ENCODE measurements around the gene SART3.
"Not testable (repeated sequence)": the region's sequence is repeated elsewhere in the genome, so short reads cannot be mapped to it uniquely, and the experiment has no call there.

Gene SART3

GRCh38 chr12:108518716-108519496 is 42.1 kb downstream of the SART3 start:
- DNase-seq, result no peak

- DNase-seq, result no peak
These were observed 42.8 kb downstream of the SART3 start for GRCh38 chr12:108518101-108518715.

DNA sequence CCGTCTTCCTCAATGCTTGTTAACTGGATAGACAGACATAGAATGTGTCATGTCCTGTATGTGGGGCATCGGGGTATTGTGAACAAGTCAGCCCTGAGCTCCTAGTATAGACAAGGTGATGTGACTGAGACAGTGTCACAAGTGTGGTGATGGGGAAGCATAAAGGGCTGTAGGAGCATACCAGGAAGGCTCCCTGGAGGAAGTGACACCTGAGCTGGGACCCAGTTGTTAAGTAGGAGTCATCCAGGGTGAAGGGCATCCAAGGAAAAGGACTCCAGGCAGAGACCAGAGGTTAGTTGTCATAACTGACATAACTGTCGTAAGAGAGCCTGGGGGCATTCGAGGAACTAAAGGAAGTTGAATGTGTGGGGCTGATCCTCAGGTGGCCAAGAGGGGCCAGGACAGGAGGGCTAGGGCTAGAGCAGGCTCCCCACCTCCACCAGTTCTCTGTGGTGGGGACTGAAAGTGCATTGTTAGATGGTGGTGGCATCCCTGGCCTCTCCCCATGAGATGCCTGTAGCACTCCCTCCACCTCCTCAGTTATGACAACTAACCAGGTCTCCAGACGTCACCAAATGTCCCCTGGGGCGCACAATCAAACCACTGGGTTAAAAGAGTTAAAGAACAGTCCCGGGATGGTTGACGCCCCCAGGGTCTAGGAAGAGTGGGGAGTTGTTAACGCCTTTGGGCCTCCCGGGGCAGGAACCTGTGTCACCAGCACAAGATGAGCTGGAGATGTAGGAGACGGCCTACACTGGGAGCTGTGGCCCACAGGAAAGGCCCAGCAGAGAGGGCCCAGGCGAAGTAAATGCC is 43.5 kb downstream of the SART3 start:
- DNase-seq, result no peak

DNA sequence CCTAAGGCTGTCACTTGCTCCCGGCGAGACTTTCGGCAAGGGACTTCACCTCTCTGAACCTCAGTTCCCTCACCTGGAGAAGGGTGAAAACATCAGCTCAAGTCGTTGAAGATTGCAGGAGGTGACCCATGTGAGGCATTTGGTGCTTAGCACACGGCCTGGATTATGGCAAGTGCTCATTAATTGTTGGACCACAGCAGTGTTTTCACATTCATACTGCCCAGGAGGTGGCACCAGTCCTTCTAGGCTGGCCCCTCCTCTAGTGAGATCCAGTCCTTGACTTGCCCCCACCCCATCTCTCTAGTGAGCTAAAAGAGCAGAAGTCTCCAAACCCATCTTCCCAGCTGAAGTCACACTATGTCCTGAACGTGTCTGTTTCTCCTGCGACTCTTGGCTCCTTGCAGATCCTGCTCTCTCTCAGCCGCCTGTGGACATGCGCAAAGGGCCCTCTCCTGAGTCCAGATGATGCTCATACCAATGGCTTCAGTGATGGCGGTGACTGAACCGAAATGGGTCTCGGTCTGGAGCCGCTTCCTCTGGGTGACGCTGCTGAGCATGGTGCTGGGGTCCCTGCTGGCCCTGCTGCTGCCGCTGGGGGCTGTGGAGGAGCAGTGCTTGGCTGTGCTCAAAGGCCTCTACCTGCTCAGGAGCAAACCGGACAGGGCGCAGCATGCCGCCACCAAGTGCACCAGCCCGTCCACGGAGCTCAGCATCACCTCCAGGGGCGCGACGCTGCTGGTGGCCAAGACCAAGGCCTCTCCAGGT is 44.3 kb downstream of the SART3 start:
- DNase-seq, result no peak

DNA sequence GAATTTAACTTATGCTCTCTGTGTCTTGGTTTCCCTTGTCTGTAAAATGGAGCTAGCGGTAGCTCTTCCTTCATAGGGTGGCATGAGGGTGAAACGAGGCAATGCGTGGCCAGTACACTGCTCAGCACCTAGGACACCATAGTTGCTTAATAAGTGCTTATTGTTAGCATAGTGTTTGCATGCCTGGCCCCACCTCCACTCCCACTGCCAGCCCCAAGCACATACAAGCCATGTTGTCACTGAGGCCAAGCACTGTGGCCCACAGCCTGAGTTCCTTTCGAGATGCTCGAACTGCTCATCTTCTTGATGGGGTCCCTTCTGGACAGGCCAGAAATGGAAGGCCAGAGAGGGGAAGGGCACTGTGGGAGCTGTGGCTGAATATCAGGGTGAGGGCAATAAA is 45.1 kb downstream of the SART3 start:
- no peak for DNase-seq

GRCh38 chr12:108514973-108515814 is 45.8 kb downstream of the SART3 start, which contains the start of gene FICD:
Gene FICD (plus strand): TSS chr12:108515277. CDS start chr12:108516973, 1,696 bp downstream.
- DNase-seq, result peak; percentile 97

- no peak for DNase-seq
These were observed 46.5 kb downstream of the SART3 start for GRCh38 chr12:108514468-108514972.

GRCh38 chr12:108511633-108512540 is 49.1 kb downstream of the SART3 start:
- DNase-seq, result peak; percentile 52

GRCh38 chr12:108510836-108511235 is 50.1 kb downstream of the SART3 start:
- DNase-seq, result no peak

DNA sequence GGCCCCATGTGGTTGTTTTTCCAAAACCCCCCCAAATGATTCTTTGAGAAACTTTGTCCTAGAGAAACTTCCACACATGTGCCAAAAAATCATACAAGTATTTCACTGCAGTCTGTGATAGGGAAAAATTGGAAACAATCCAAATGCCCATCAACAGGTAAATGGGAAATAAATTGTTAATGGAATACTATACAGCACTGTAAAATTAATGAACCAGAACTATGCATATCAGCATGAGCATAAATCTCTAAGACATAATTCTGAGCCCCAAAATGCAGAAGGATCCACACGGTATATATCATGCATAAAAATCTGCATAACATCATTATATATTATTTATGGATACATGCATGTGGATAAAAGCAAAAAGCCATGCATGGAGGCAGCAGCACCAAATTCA is 51.2 kb downstream of the SART3 start:
- no peak for DNase-seq

GRCh38 chr12:108507971-108508642 is 52.9 kb downstream of the SART3 start:
- no peak for DNase-seq

DNA sequence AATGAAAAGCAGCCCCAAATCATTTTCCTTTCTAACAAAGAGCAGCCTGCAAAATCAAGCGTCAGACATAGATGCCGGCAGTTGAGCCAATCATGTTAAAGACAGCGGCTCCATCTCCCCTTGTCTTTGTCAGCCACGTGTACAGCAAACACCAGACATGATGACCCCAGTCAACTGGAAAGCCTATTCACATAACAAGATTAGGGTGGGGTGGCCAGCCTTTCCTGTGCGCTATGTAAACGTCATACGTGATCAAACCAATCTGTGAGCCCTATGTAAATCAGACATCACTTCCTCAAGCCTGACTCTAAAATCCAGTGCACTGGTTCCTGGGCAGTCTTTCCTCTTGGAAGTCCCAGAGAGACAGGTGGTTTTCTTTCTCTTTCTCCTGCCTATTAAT is 55.8 kb downstream of the SART3 start:
- DNase-seq, result no peak

DNA sequence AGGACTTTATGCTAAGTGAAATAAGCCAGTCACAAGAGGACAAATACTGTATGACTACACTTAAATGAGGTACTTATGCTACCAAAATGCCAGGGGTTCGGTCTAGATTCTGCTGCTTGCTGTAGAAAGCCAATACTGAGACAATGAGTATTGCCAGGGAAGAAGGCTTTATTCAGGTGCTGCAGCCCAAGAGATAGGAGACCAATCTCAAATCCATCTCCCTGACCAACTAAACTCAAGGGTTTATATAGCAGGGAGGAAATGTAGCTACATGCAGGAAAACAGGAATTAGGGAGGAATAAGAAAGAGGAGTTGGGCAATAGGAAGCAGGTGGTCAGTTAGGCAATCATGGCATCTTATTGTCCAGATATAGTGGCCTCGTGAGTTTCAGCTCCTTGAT is 58.1 kb downstream of the SART3 start:
- no peak for DNase-seq

DNA sequence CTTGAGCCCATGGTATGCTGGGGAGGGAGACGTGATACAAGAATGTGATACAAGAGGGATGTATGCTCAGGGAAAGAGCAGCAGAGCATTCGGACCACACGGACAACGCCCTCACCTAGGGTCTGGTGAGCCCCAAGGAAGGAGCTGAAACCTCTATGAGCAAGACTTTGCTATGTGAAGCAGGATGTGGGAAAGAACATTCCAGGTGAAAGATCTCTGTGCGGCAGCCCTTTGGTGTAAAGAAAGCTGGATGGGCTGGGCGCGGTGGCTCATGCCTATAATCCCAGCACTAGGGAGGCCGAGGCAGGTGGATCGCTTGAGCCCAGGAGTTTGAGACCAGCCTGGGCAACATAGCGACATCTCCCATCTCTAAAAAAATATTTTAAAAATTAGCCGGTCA is 62.8 kb downstream of the SART3 start:
- no peak for DNase-seq

GRCh38 chr12:108495823-108496579 is 65.0 kb downstream of the SART3 start:
- DNase-seq, result no peak

DNA sequence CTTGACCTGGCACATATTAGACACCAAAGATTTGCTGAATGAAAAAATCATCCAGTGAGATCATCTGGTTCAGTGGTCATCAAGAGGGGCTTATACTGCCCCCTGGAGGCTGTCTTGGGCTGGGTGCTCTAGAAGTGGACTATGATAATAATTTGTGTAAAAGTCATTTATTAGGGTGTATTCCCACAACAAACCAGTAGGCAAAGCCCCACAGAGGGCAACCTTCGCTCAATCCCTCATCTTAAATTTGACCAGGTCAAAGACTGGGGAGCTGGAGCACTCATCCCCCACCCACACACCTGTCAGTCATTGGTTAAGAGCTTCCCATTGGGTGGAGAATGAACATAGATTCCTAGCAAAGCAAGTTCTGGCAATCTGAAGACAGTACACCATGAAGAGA is 65.9 kb downstream of the SART3 start:
- no peak for DNase-seq

GRCh38 chr12:108491256-108491655 is 69.7 kb downstream of the SART3 start:
- DNase-seq, result no peak

- DNase-seq, result not testable (repeated sequence)
These were observed 73.9 kb downstream of the SART3 start for GRCh38 chr12:108487029-108487428.

DNA sequence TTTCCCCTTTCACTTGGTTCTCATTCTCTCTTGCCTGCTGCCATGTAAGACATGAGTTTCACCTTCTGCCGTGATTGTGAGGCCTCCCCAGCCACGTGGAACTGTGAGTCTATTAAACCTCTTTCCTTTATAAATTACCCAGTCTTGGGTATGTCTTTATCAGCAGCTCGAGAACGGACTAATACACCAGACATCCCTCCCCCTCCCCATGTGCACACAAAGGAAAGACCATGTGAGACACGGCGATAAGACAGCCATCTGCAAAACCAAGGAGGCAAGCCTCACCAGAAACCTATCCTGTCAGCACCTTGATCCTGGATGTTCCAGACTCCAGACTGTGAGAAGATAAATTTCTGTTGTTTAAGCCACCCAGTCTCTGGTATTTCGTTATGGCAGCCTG is 75.6 kb downstream of the SART3 start:
- DNase-seq, result not testable (repeated sequence)
